ENCODE measurements around the gene GPANK1. TPM values are rescaled to one million over a fixed set of nuclear protein-coding genes. Genes with fewer than 3 reads are reported as not detected.

GPANK1 gene
- total RNA-seq, 1 experiment from 2014 or later = 26.8 TPM

- Mint-ChIP-seq H3K36me3 (ENCODE audit: insufficient read depth in 1 of 3, low read depth in 3 of 3) (peaks cover 58 to 94% (median 88%) of the 10 kb centered on the region in 3 experiments), H3K4me1 (no peaks in the 10 kb centered on the region), H3K9me3 (no peaks in the 10 kb centered on the region), H3K4me3 (peak overlapping the region in 1 of 2 experiments; percentile 38; a peak in 2 of 5 replicates), H3K27me3 (ENCODE audit: low read depth) (no peaks in the 10 kb centered on the region), H3K27ac (peak overlapping the region in 2 of 3 experiments; percentile 68 to 79; a peak in 3 of 7 replicates)
- Histone ChIP-seq H2BK120ac (ENCODE audit: low read depth, low read length, poor library complexity, severe bottlenecking) (no peak overlapping the region), H2BK20ac (ENCODE audit: low read depth, low read length, poor library complexity, severe bottlenecking) (no peak overlapping the region), H4K91ac (ENCODE audit: insufficient read length, low read depth, low read length) (no peak overlapping the region), H3K14ac (ENCODE audit: insufficient read depth, low read length) (no peak overlapping the region), H3K27me3 (ENCODE audit: insufficient read depth, low read length) (no peaks in the 10 kb centered on the region), H2BK15ac (ENCODE audit: low read depth, low read length) (no peak overlapping the region), H3K79me1 (ENCODE audit: insufficient read depth, low read depth, low read length, poor library complexity, severe bottlenecking) (no peaks in the 10 kb centered on the region), H3K79me2 (ENCODE audit: insufficient read depth, low read length) (no peaks in the 10 kb centered on the region), H2BK5ac (ENCODE audit: insufficient read length, low read length) (no peak overlapping the region), H3K56ac (ENCODE audit: insufficient read length, low read depth, low read length) (no peak overlapping the region), H3K4ac (ENCODE audit: low read depth, low read length) (no peak overlapping the region), H4K5ac (ENCODE audit: insufficient read length, low read depth, low read length) (no peak overlapping the region), H3K4me1 (ENCODE audit: insufficient read depth, low read length) (no peaks in the 10 kb centered on the region), H3K9me3 (ENCODE audit: control insufficient read depth, low read depth, low read length) (no peaks in the 10 kb centered on the region), H3T11ph (ENCODE audit: low read length) (no peak overlapping the region), H4K8ac (replicated peaks; ENCODE audit: insufficient read length, low read depth, low read length) (no peak overlapping the region), H3K9ac (ENCODE audit: extremely low read depth, insufficient read length, low read length) (no peak overlapping the region), H3K23me2 (ENCODE audit: insufficient read length, low read depth, low read length, poor library complexity, severe bottlenecking) (no peaks in the 10 kb centered on the region), H3K4me2 (ENCODE audit: insufficient read depth, insufficient read length, low read length) (no peak overlapping the region), H2AFZ (ENCODE audit: low read length) (no peak overlapping the region), H2AK5ac (ENCODE audit: insufficient read length, low read length) (no peak overlapping the region), H3K18ac (ENCODE audit: insufficient read length, low read depth, low read length) (no peak overlapping the region), H3K27ac (ENCODE audit: insufficient read length, low read depth, low read length) (no peak overlapping the region), H2BK12ac (ENCODE audit: insufficient read length, low read depth, low read length) (no peak overlapping the region), H3K23ac (ENCODE audit: insufficient read length, low read depth, low read length) (no peak overlapping the region), H4K20me1 (ENCODE audit: control insufficient read depth, insufficient read depth, insufficient read length) (peaks cover 2% of the 10 kb centered on the region)
- WGBS (ENCODE audit: extremely low coverage, insufficient read length, low lambda C conversion rate) = no CpG with 5 or more reads among the region's 27 CpGs
- no peak for DNase-seq
- TF ChIP-seq, protein P1, sequence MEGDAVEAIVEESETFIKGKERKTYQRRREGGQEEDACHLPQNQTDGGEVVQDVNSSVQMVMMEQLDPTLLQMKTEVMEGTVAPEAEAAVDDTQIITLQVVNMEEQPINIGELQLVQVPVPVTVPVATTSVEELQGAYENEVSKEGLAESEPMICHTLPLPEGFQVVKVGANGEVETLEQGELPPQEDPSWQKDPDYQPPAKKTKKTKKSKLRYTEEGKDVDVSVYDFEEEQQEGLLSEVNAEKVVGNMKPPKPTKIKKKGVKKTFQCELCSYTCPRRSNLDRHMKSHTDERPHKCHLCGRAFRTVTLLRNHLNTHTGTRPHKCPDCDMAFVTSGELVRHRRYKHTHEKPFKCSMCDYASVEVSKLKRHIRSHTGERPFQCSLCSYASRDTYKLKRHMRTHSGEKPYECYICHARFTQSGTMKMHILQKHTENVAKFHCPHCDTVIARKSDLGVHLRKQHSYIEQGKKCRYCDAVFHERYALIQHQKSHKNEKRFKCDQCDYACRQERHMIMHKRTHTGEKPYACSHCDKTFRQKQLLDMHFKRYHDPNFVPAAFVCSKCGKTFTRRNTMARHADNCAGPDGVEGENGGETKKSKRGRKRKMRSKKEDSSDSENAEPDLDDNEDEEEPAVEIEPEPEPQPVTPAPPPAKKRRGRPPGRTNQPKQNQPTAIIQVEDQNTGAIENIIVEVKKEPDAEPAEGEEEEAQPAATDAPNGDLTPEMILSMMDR (conservative IDR thresholded peaks at IDR 0.05) = no peak
Observed at GRCh38 chr6:31636698-31637596, 27.9 kb downstream of the GPANK1 start.
